H1 (cell line): ENCODE results near the gene TMEM244. TPM values are rescaled to one million over a fixed set of nuclear protein-coding genes. Genes with fewer than 3 reads are reported as not detected.

Source experiments
- CTCF ChIA-PET: fragments of 300-600 bp; sonication (Branson Sonifier 250); formaldehyde crosslinking; loops from one replicate; lab custom pipeline; 2021; ENCODE audit not compliant: partially characterized antibody; lab: Charles Lee
- POLR2A ChIA-PET: fragments of 300-600 bp; sonication (Branson Sonifier 250); formaldehyde crosslinking; loops from one replicate; lab custom pipeline; 2021; ENCODE audit warnings: inconsistent platforms; ENCODE audit not compliant: partially characterized antibody; lab: Charles Lee
- DNase-seq, 2 experiments: peaks; one replicate each; pipeline versions ENCODE4 v3.0.0 to v3.0.0-alpha.2; 2010 to 2022; ENCODE audit warnings: low spot score in 2 of 2, low read depth in 1 of 2, mixed read lengths in 1 of 2
- FAIRE-seq: peaks from 2 replicates; lab custom pipeline; 2011; peaks lifted over from hg19 to GRCh38; lab: Jason Lieb, UNC
- H2AFZ ChIP-seq: 2 replicates; pipeline ENCODE4 v1.8.1; 2012; ENCODE audit warnings: low read length, inconsistent platforms
- H2AK5ac ChIP-seq: 2 replicates; pipeline ENCODE4 v1.6.1; 2013; ENCODE audit warnings: low read depth, low read length
- H2BK120ac ChIP-seq: replicated peaks from 2 replicates; pipeline ENCODE3; 2013; ENCODE audit warnings: low read depth, low read length, inconsistent platforms
- H2BK12ac ChIP-seq: 2 replicates; pipeline ENCODE4 v1.6.1; 2013; ENCODE audit warnings: low read depth, low read length
- H2BK15ac ChIP-seq: 2 replicates; pipeline ENCODE4 v1.6.1; 2013; ENCODE audit warnings: low read length
- H2BK20ac ChIP-seq: 2 replicates; pipeline ENCODE4 v1.6.1; 2013; ENCODE audit warnings: low read length
- H2BK5ac ChIP-seq: 2 replicates; pipeline ENCODE4 v1.6.1; 2013; ENCODE audit warnings: low read depth, low read length
- H3K14ac ChIP-seq: 2 replicates; pipeline ENCODE4 v1.6.1; 2013; ENCODE audit warnings: inconsistent platforms; ENCODE audit not compliant: insufficient read length
- H3K18ac ChIP-seq: 2 replicates; pipeline ENCODE4 v1.6.1; 2013; ENCODE audit warnings: low read length; ENCODE audit errors: extremely low read depth
- H3K23ac ChIP-seq: 2 replicates; pipeline ENCODE4 v1.6.1; 2013; ENCODE audit warnings: inconsistent platforms; ENCODE audit not compliant: insufficient read length
- H3K23me2 ChIP-seq: 2 replicates; pipeline ENCODE4 v1.6.1; 2013; ENCODE audit warnings: low read depth, low read length
- H3K27ac ChIP-seq: 2 replicates; pipeline ENCODE4 v1.6.1; 2011; ENCODE audit warnings: low read depth, low read length, inconsistent platforms
- H3K27me3 ChIP-seq, 4 experiments: replicated peaks in 1 of 4; 1 replicate in 1 of 4; 2 replicates in 3 of 4; pipeline versions ENCODE4 v1.6.1 to v1.8.1; 2011 to 2013; ENCODE audit warnings: low read length in 3 of 4, mild to moderate bottlenecking in 3 of 4, inconsistent platforms in 2 of 4, mixed read lengths in 2 of 4, moderate library complexity in 1 of 4; ENCODE audit not compliant: control insufficient read depth in 3 of 4, insufficient read depth in 3 of 4; ENCODE audit errors: extremely low read depth in 1 of 4
- H3K36me3 ChIP-seq, 4 experiments: 2 replicates each; pipeline versions ENCODE4 v1.6.1 to v1.8.1; 2011 to 2013; ENCODE audit warnings: mild to moderate bottlenecking in 4 of 4, low read length in 3 of 4, moderate library complexity in 2 of 4, control low read depth in 1 of 4, inconsistent platforms in 1 of 4; ENCODE audit not compliant: insufficient read depth in 4 of 4, control insufficient read depth in 2 of 4
- H3K4ac ChIP-seq: replicated peaks from 2 replicates; pipeline ENCODE3; 2013; ENCODE audit warnings: low read length, low read depth, mixed read lengths, inconsistent platforms; ENCODE audit not compliant: insufficient read length
- H3K4me1 ChIP-seq, 4 experiments: replicated peaks in 1 of 4; 1 replicate in 1 of 4; 2 replicates in 3 of 4; pipeline versions ENCODE4 v1.6.1 to v1.8.1; 2011 to 2013; ENCODE audit warnings: low read length in 3 of 4, inconsistent platforms in 2 of 4, mixed read lengths in 1 of 4; ENCODE audit not compliant: insufficient read depth in 4 of 4, control insufficient read depth in 3 of 4
- H3K4me2 ChIP-seq, 2 experiments: 2 replicates each; pipeline versions ENCODE4 v1.6.1 to v1.8.1; 2011 to 2013; ENCODE audit warnings: low read depth in 2 of 2, low read length in 2 of 2, control low read depth in 1 of 2, inconsistent platforms in 1 of 2, mild to moderate bottlenecking in 1 of 2; ENCODE audit not compliant: insufficient read depth in 1 of 2
- H3K4me3 ChIP-seq, 4 experiments: fragments of 200-600, 300-600 bp in 1 of 4; sonication (generic), shearing (Covaris generic), sonication (Bioruptor Twin) in 1 of 4; 2 replicates each; pipeline versions ENCODE4 v1.5.1 to v1.8.1; 2011 to 2016; ENCODE audit warnings: low read length in 4 of 4, low read depth in 3 of 4, control low read depth in 2 of 4, inconsistent platforms in 2 of 4, mild to moderate bottlenecking in 2 of 4, mixed read lengths in 1 of 4, moderate library complexity in 1 of 4; ENCODE audit not compliant: insufficient read depth in 2 of 4; ENCODE audit errors: extremely low read depth in 1 of 4
- H3K56ac ChIP-seq: replicated peaks from 2 replicates; pipeline ENCODE3; 2013; ENCODE audit warnings: low read depth, mild to moderate bottlenecking, mixed read lengths, low read length, inconsistent platforms; ENCODE audit not compliant: insufficient read length
- H3K79me1 ChIP-seq: 2 replicates; pipeline ENCODE4 v1.6.1; 2013; ENCODE audit warnings: low read depth, low read length, control low read depth
- H3K79me2 ChIP-seq, 2 experiments: 2 replicates each; pipeline versions ENCODE4 v1.6.1 to v1.8.1; 2012 to 2013; ENCODE audit warnings: low read length in 2 of 2, mild to moderate bottlenecking in 2 of 2, inconsistent platforms in 1 of 2; ENCODE audit not compliant: insufficient read depth in 2 of 2, control insufficient read depth in 1 of 2
- H3K9ac ChIP-seq, 4 experiments: replicated peaks in 1 of 4; 1 replicate in 1 of 4; 2 replicates in 3 of 4; pipeline versions ENCODE4 v1.6.1 to v1.8.1; 2011 to 2013; ENCODE audit warnings: low read depth in 3 of 4, low read length in 3 of 4, control low read depth in 2 of 4, mild to moderate bottlenecking in 2 of 4, moderate library complexity in 2 of 4, inconsistent platforms in 1 of 4; ENCODE audit errors: extremely low read depth in 1 of 4
- H3K9me3 ChIP-seq, 2 experiments: 2 replicates each; pipeline versions ENCODE4 v1.6.1 to v1.8.1; 2012 to 2013; ENCODE audit warnings: mild to moderate bottlenecking in 2 of 2, moderate library complexity in 2 of 2, control low read depth in 1 of 2, inconsistent platforms in 1 of 2, low read depth in 1 of 2, low read length in 1 of 2, mixed read lengths in 1 of 2; ENCODE audit not compliant: insufficient read depth in 2 of 2
- H4K20me1 ChIP-seq, 2 experiments: replicated peaks in 1 of 2; 2 replicates each; pipeline versions ENCODE3 to v1.8.1; 2011 to 2013; ENCODE audit warnings: inconsistent platforms in 2 of 2, low read length in 2 of 2, mild to moderate bottlenecking in 1 of 2; ENCODE audit not compliant: insufficient read depth in 2 of 2, control insufficient read depth in 1 of 2
- H4K5ac ChIP-seq: 2 replicates; pipeline ENCODE4 v1.6.1; 2013; ENCODE audit warnings: low read length, low read depth, mixed read lengths, inconsistent platforms; ENCODE audit not compliant: insufficient read length
- H4K8ac ChIP-seq: 2 replicates; pipeline ENCODE4 v1.8.0; 2013; ENCODE audit warnings: mild to moderate bottlenecking, moderate library complexity, low read length, inconsistent platforms; ENCODE audit not compliant: insufficient read depth; ENCODE audit errors: extremely low read depth
- H4K91ac ChIP-seq: replicated peaks from 2 replicates; pipeline ENCODE3; 2013; ENCODE audit warnings: low read length, mixed read lengths, inconsistent platforms; ENCODE audit not compliant: insufficient read length
- JUN ChIP-seq: IDR thresholded peaks from 2 replicates; pipeline ENCODE4 v1.6.1; 2011; ENCODE audit warnings: low read depth, mild to moderate bottlenecking, improper control_type of control experiment, low read length
- RNF2 ChIP-seq: fragments of 200-900, 300-1000 bp; sonication (generic); IDR thresholded peaks from 2 replicates; pipeline ENCODE4 v1.7.1; 2016; ENCODE audit warnings: borderline replicate concordance, low read depth, mild to moderate bottlenecking, antibody characterized with exemption, low read length; ENCODE audit not compliant: poor library complexity, severe bottlenecking; ENCODE audit errors: missing control alignments
- SRF ChIP-seq: IDR thresholded peaks from 2 replicates; pipeline ENCODE4 v1.6.1; 2011; ENCODE audit warnings: mild to moderate bottlenecking, low read depth, low read length, moderate library complexity
- WGBS, 2 experiments: shearing (Covaris generic) in 1 of 2; methylation state at CpG; one replicate each; pipeline versions ENCODE4 v1.1.6 to v1.1.7; 2013 to 2015; ENCODE audit warnings: low lambda C conversion rate in 2 of 2, mixed read lengths in 2 of 2, inconsistent platforms in 1 of 2, low coverage in 1 of 2, missing lambda C conversion rate in 1 of 2; ENCODE audit not compliant: insufficient replicate concordance in 2 of 2, insufficient coverage in 1 of 2, insufficient read length in 1 of 2; ENCODE audit errors: extremely low coverage in 1 of 2, missing lambda C conversion rate in 1 of 2; 5-methylcytosine and 5-hydroxymethylcytosine counted together
- polyA plus RNA-seq, 7 experiments: library from polyadenylated mRNA; depleted of rRNA in 3 of 7; stranded (reverse) in 5 of 7; unstranded in 2 of 7; fragments of >200 nt in 5 of 7; fragments of 200-250 nt in 2 of 7; gene quantifications; 1 replicate in 5 of 7; 2 replicates in 1 of 7; 4 replicates in 1 of 7; pipeline versions ENCODE4 v1.2.1 to v1.2.3, GENCODE V29; 2011 to 2013; ENCODE audit warnings: missing spikeins in 2 of 7, mixed read lengths in 2 of 7
- total RNA-seq: library from RNA; stranded (reverse); fragmentation: NEBNext Ultra II Directional; extraction: Animal tissue kit (Norgen Biotek cat#: 25700); gene quantifications from 2 replicates; pipeline ENCODE4 v1.2.1, GENCODE V29; 2021

The TMEM244 gene
- total and polyA plus RNA-seq, 2 of the 8 experiments (the other 6 are each of a cell fraction or from before 2014, with no cell fraction given) = not detected

DNA sequence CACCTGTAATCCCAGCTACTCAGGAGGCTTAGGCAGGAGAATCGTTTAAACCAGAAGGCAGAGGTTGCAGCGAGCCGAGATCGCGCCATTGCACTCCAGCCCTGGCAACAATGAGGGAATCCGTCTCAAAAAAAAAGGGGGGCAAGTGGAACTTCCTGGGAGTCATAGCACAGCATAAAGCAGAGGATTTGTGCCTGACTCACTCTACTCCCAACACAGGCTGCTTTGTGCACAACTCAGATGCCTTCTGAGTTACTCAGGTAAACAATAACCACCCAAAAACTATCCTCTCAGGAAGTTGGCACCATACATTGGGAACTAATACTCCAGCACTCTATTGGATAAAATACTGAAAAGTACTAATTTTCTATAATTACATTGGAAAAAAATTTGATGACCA, 2.5 kb upstream of the TMEM244 start:
- no peak overlapping the region for H3K23ac ChIP-seq
- H3K9ac ChIP-seq = no peak overlapping the region
- CTCF ChIA-PET = interaction anchor here (1.4 kb wide), 1 partner anchor 12 kb away, joined by 3 read pairs; no protein-coding TSS in a partner anchor
- no peak overlapping the region for H2BK120ac ChIP-seq
- no peak overlapping the region for H2BK12ac ChIP-seq
- H3K27me3 ChIP-seq = no peaks in the 10 kb centered on the region
- POLR2A ChIA-PET = no interaction called here
- H3K27ac ChIP-seq = no peak overlapping the region
- H3K18ac ChIP-seq = no peak overlapping the region
- H3K14ac ChIP-seq = no peak overlapping the region
- no peaks in the 10 kb centered on the region for H3K23me2 ChIP-seq
- no peaks in the 10 kb centered on the region for H3K79me1 ChIP-seq
- H3K79me2 ChIP-seq = no peaks in the 10 kb centered on the region
- H2BK20ac ChIP-seq = no peak overlapping the region
- H3K4me3 ChIP-seq = no peak overlapping the region
- no peak overlapping the region for H4K91ac ChIP-seq
- no peak overlapping the region for H2BK15ac ChIP-seq
- H3K4ac ChIP-seq = no peak overlapping the region
- H3K56ac ChIP-seq = no peak overlapping the region
- no peak overlapping the region for H2AFZ ChIP-seq
- H2AK5ac ChIP-seq = no peak overlapping the region
- no peak for DNase-seq
- H4K5ac ChIP-seq = no peak overlapping the region
- no peak overlapping the region for H2BK5ac ChIP-seq
- H3K4me1 ChIP-seq = peaks cover 0 to 3% (median 0%) of the 10 kb centered on the region in 4 experiments; a peak in 1 of 7 replicates
- 90% methylated on average over 6 of the region's 6 CpGs; no CpG with 5 or more reads in 1 of the 2 experiments for WGBS, 2 experiments
- H3K4me2 ChIP-seq = no peak overlapping the region
- no peaks in the 10 kb centered on the region for H3K9me3 ChIP-seq
- no peaks in the 10 kb centered on the region for H3K36me3 ChIP-seq
- TF ChIP-seq JUN = no peak
- no peak for TF ChIP-seq SRF
- TF ChIP-seq RNF2 = no peak
- FAIRE-seq = no peak
- no peak overlapping the region for H4K8ac ChIP-seq
- H4K20me1 ChIP-seq = no peaks in the 10 kb centered on the region
